Adrenal gland (tissue), 12 donors: Measurements from ENCODE around the gene PRELID2. TPM values are rescaled to one million over a fixed set of nuclear protein-coding genes. Genes with fewer than 3 reads are reported as not detected.
A peak's percentile ranks its signal among the peaks of the same experiment; 100 is the strongest.
"Not testable (repeated sequence)": the region's sequence is repeated elsewhere in the genome, so short reads cannot be mapped to it uniquely, and the experiment has no call there.

ENCODE experiments used
- DNase-seq, 7 donors: peaks; one replicate each; pipeline ENCODE4 v3.0.0-alpha.2; 2019 to 2020
- H3K27ac ChIP-seq, 5 donors: fragments of 200-600 bp; sonication (generic) in 4 of 5; 1 replicate in 3 of 5; 2 replicates in 2 of 5; pipeline versions ENCODE4 v1.5.1 to v1.8.0; 2016 to 2020; ENCODE audit warnings: mild to moderate bottlenecking in 1 of 5
- H3K27me3 ChIP-seq: fragments of 200-600 bp; 2 replicates; pipeline ENCODE4 v1.8.0; 2021
- H3K36me3 ChIP-seq, 2 donors: fragments of 200-600 bp; replicated peaks in 1 of 2; 1 replicate in 1 of 2; 2 replicates in 1 of 2; pipeline versions ENCODE4 v1.5.1 to v1.8.0; 2018 to 2022
- H3K4me1 ChIP-seq, 2 donors: fragments of 200-600 bp; replicated peaks in 1 of 2; 1 replicate in 1 of 2; 2 replicates in 1 of 2; pipeline versions ENCODE4 v1.5.1 to v1.8.0; 2018 to 2021
- H3K4me3 ChIP-seq, 4 donors: fragments of 200-600 bp; sonication (generic) in 3 of 4; one replicate each; pipeline ENCODE4 v1.5.1; 2016 to 2018
- H3K9me3 ChIP-seq, 3 donors: fragments of 200-600 bp; sonication (generic) in 1 of 3; replicated peaks in 1 of 3; 1 replicate in 2 of 3; 2 replicates in 1 of 3; pipeline versions ENCODE4 v1.5.1 to v1.8.0; 2016 to 2021
- CTCF ChIP-seq, 6 experiments: fragments of 450-650 bp in 4 of 6; fragments of 200-600 bp in 2 of 6; sonication (generic) in 1 of 6; IDR thresholded peaks; 1 replicate in 5 of 6; 2 replicates in 1 of 6; pipeline versions ENCODE4 v1.5.1 to v1.8.0; 2016 to 2021; ENCODE audit warnings: antibody characterized with exemption in 6 of 6, mild to moderate bottlenecking in 2 of 6, moderate library complexity in 1 of 6
- POLR2A ChIP-seq, 2 donors: fragments of 450-650 bp; IDR thresholded peaks; one replicate each; pipeline ENCODE4 v1.6.1; 2017; ENCODE audit warnings: antibody characterized with exemption in 2 of 2, mild to moderate bottlenecking in 2 of 2, moderate library complexity in 1 of 2
- WGBS, 4 donors: extraction: QIAGEN DNeasy Blood & Tissue Kit in 2 of 4; methylation state at CpG; one replicate each; pipeline versions ENCODE4 v1.1.5 to v1.1.7; 2013 to 2017; 5-methylcytosine and 5-hydroxymethylcytosine counted together
- intact Hi-C, 2 donors: fragments of 100-400 bp; cut with DNase I; formaldehyde crosslinking; loops; one replicate each; pipeline versions ENCODE4 v1.14.1 to v1.15.0; 2022 to 2023
- polyA plus RNA-seq, 3 donors: library from polyadenylated mRNA; stranded (reverse); fragments of 200-250 nt in 2 of 3; fragments of 350-450 nt in 1 of 3; fragmentation: Illumina TruSeq in 1 of 3; extraction: RNeasy Lipid Tissue Mini Kit (QIAGEN cat#74804) in 1 of 3; gene quantifications; one replicate each; pipeline ENCODE4 v1.2.3, GENCODE V29; 2013 to 2014
- total RNA-seq, 9 donors: library from RNA; depleted of rRNA in 4 of 9; stranded (reverse); fragments of >200 nt in 4 of 9; fragments of 120-200 nt in 1 of 9; fragmentation: NEBNext Ultra II Directional in 1 of 9; extraction: Animal tissue kit (Norgen Biotek cat#: 25700) in 1 of 9; gene quantifications; one replicate each; pipeline versions ENCODE4 v1.1.0 to v1.2.4, GENCODE V29; 2013 to 2023
- donor health status: healthy with polysubstance abuse.
- donor health status: Bipolar disorder and iron deficiency.
- donor health status: DM: yes; HTN: yes; CAD: no.
- donor health status: DM: no; HTN: no; CAD: no.
- donor health status: DM: no; HTN: no; CAD: no.
- donor health status: DM: yes; HTN: yes; CAD: no.

The PRELID2 gene
- total and polyA plus RNA-seq, 12 donors = 2.5 to 42.2 (median 5.0) TPM

GRCh38 chr5:145869753-145870152 lies 34.6 kb upstream of the PRELID2 start:
- 65 to 87% (median 81%) methylated on average over 4 of the region's 4 CpGs for WGBS, 4 donors

GRCh38 chr5:145867806-145868205 lies 32.7 kb upstream of the PRELID2 start:
- H3K36me3 ChIP-seq = no peaks in the 10 kb centered on the region
- no peaks in the 10 kb centered on the region for H3K4me1 ChIP-seq
- DNase-seq = no peak
- 49 to 63% (median 52%) methylated on average over 1 of the region's 1 CpG for WGBS, 4 donors
- TF ChIP-seq POLR2A (IDR thresholded peaks at IDR 0.05) (no peak), CTCF (IDR thresholded peaks at IDR 0.05) (no peak)
- no peaks in the 10 kb centered on the region for H3K9me3 ChIP-seq
- H3K4me3 ChIP-seq = no peak overlapping the region
- intact Hi-C loops = no loop called here
- H3K27me3 ChIP-seq = no peaks in the 10 kb centered on the region
- no peak overlapping the region for H3K27ac ChIP-seq

More at GRCh38 chr5:145869753-145870152, 34.6 kb upstream of the PRELID2 start:
- H3K27me3 ChIP-seq = no peaks in the 10 kb centered on the region
- TF ChIP-seq CTCF (IDR thresholded peaks at IDR 0.05) = no peak
- TF ChIP-seq POLR2A (IDR thresholded peaks at IDR 0.05) = no peak
- H3K27ac ChIP-seq = no peak overlapping the region
- no peak overlapping the region for H3K4me3 ChIP-seq
- intact Hi-C loops = no loop called here
- H3K4me1 ChIP-seq = no peaks in the 10 kb centered on the region
- no peak for DNase-seq
- H3K9me3 ChIP-seq = no peaks in the 10 kb centered on the region
- H3K36me3 ChIP-seq = no peaks in the 10 kb centered on the region

- H3K4me1 ChIP-seq, H3K9me3 ChIP-seq, H3K36me3 ChIP-seq, intact Hi-C loops, H3K4me3 ChIP-seq, DNase-seq, H3K27me3 ChIP-seq, H3K27ac ChIP-seq: not testable (repeated sequence)
- WGBS, 4 donors = 64 to 85% (median 73%) methylated on average over 2 of the region's 2 CpGs
Observed at GRCh38 chr5:145864432-145864831, 29.3 kb upstream of the PRELID2 start.

DNA sequence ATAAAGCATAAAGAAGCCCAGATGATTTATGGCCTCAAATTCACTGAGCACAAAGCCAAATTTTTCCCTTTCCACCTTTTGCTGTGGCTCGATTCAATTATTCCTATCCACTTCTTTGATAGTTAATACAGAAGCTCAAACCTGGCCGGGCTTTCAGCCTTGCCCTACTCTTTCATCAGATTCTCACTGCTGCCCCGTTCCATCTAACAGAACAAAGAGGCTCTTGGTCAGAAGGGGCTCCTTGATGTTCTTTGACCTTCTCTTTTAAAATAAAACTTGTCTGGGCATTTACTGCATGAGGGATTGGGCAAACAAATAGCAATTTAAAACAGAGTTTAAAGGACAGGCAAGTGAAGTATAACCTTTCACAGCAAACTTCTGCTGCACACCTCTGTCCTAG lies 27.9 kb upstream of the PRELID2 start:
- Histone ChIP-seq H3K9me3 (no peaks in the 10 kb centered on the region), H3K4me1 (no peaks in the 10 kb centered on the region), H3K36me3 (no peaks in the 10 kb centered on the region), H3K27me3 (no peaks in the 10 kb centered on the region), H3K27ac (no peak overlapping the region), H3K4me3 (no peak overlapping the region)
- no peak for TF ChIP-seq CTCF (IDR thresholded peaks at IDR 0.05)
- TF ChIP-seq POLR2A (IDR thresholded peaks at IDR 0.05) = no peak
- DNase-seq = no peak
- WGBS, 4 donors = 69 to 82% (median 78%) methylated on average over 3 of the region's 3 CpGs
- intact Hi-C loops = no loop called here

GRCh38 chr5:145859897-145860296 lies 24.8 kb upstream of the PRELID2 start:
- Histone ChIP-seq H3K4me3 (no peak overlapping the region), H3K27ac (no peak overlapping the region), H3K27me3 (no peaks in the 10 kb centered on the region), H3K9me3 (no peaks in the 10 kb centered on the region), H3K4me1 (peaks cover 0 to 14% of the 10 kb centered on the region in 2 donors), H3K36me3 (no peaks in the 10 kb centered on the region)
- WGBS, 4 donors = 64 to 78% (median 77%) methylated on average over 3 of the region's 3 CpGs
- TF ChIP-seq POLR2A (IDR thresholded peaks at IDR 0.05) (no peak), CTCF (IDR thresholded peaks at IDR 0.05) (peak in 1 of 6 experiments; percentile 5)
- DNase-seq = no peak
- intact Hi-C loops = no loop called here
